GM21723 (cell line): ENCODE data around the gene PDE7B.

Source experiments
- ATAC-seq: cut with Tn5 transposase; IDR thresholded peaks from one replicate; pipeline ENCODE4 v1.9.1; 2021; ENCODE audit warnings: mild to moderate bottlenecking, moderate library complexity; ENCODE audit not compliant: unreplicated experiment

The PDE7B gene

GRCh38 chr6:135983093-135983492 lies 131.6 kb downstream of the PDE7B start:
- ATAC-seq = no peak

DNA sequence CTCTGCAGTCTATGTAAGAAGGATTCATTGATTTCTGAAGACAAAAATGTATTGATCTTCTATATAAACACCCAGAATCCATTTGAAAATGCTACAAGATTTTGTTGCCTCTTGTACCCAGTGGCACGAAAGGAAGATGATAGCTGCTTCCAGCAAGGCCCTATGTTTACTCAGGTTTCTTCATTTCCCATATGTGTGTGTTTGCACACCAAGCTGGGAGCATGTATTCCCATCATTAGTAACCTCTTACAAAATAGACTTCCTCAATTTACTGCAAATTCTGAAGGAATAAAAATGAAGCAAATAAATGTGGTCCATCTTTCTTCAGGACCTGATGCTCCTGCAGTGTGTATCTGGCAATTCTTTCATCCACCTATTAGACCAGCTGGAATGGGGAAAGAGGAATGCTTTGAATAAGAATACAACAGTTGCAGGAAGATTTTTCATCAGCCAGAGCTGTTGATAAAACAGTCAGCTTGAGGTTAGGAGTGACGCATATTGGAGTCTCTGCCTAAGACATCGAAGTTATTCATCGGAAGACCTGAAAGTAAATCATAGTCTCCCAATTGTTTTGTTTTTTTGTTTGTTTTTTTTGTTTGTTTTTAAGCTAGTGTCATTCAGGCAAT lies 132.3 kb downstream of the PDE7B start:
- no peak for ATAC-seq

DNA sequence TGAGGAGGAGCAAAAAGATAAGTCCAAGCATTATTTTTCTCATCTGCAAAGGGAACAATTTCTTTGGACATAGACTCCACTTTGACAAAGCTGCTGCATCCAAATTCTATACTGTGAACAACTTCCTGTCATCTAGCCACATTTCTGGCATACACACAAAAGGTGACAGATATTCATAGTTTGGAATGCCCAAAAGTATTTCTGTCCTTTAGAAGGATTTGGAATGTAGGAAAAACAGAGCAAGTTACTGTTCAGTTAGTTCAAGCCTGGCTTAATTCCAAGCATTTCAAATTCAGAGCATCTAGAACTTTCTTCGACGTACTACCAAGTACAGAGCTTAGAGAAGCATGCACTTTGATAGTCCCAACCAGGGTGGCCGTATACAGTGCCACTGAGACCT lies 134.0 kb downstream of the PDE7B start:
- ATAC-seq = no peak

GRCh38 chr6:135987226-135987625 lies 135.7 kb downstream of the PDE7B start:
- no peak for ATAC-seq

DNA sequence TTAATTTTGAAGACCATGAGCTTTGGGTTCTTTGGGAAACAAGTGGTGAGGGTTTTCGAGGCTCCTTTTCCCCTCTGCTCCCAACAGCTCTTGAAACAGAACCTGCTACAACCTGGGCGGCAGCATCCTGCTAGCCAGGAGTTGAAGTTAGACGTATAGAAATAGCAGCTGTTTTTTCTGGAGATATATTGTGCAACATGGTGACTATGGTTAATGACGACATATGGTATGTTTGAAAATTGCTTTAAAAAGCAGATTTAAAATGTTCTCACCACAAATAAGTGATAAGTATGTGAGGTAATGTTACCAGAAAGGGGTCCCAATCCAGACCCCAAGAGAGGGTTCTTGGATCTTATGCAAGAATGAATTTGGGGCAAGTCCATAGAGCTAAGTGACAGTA lies 138.9 kb downstream of the PDE7B start:
- no peak for ATAC-seq

DNA sequence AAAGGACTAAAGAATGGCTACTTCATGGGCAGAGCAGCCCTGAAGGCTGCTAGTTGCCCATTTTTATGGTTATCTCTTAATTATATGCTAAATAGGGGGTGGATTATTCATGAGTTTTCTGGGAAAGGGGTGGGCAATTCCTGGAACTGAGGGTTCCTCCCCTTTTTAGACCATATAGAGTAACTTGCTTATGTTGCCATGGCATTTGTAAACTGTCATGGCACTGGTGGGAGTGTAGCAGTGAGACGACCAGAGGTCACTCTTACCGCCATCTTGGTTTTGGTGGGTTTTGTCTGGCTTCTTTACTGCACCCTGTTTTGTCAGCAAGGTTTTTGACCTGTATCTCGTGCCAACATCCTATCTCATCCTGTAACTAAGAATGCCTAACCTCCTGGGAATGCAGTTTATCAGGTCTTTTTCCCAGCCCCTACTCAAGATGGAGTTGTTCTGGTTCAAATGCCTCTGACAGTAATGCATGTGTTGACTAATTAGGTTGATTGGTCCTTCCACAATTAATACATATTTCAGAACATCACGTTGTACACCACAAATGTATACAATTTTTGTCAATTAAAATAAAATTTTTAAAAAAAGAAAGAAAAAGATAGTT lies 139.5 kb downstream of the PDE7B start:
- ATAC-seq = no peak

DNA sequence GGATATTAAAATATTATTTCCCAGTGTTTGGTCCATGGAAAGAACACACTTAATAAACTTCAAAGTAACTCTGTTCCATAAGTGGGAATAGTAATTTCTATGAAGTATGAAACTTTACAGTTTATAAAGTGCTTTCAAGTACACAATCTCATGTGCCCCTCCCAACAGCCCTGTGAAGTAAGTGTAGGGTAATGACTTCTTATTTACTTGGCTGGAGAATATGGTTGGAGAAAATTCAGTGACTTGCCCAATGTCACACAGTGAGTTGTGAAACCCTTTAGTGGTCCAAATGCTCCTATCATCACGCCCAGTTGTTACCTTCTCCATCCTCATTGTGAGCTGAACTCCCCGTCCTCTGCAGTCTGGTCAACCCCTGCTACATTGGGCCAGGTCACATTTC lies 141.2 kb downstream of the PDE7B start:
- ATAC-seq = no peak

- no peak for ATAC-seq
These were observed 141.9 kb downstream of the PDE7B start for GRCh38 chr6:135993361-135993760.

DNA sequence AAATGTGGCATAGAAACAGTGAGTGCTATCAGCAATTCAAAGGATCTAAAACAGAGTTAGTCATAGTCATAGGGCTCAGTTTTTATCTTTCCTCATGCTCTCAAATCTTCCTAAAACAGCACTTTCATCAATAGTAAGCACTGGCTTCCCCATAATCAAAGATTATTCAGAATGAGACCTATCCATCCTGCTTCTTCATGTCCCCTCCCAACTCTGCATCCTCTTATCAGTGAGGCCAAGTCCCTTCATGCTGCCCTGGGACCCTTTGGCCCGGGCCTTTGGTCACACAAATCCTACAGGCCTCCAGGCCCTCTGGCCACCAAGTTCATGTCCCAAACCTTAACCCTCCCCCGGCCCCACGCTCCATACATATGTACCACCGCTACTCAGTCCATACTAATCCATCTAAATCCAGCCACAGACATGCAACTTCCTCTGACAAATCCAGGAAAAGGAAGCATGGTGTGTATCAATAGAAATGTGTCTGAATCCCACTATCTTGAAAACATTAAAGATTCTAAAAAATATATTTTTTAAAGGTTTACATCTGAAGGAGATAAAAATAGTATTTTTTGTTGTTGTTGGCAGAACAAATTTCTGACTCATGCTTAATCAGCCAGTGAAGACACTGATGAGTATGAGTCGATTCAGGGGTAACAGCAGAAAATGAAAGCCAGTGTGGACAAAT lies 143.5 kb downstream of the PDE7B start:
- ATAC-seq = no peak

DNA sequence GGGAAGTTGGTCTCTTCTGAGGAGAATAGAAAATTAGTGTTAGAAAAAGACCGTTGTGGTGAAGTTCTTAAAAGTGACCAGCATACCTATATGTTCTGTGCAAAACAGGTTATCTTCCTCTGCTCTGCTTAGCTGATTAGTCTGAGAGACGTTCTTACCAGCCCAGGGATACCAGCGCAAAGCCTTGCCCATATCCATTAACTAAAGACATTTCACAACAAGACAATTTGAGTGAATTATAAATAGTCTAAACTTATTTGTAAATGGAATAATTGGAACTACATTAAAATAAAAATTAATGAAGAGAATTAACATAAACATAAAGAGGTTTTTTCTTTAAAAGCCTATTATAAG lies 144.0 kb downstream of the PDE7B start:
- ATAC-seq = no peak

DNA sequence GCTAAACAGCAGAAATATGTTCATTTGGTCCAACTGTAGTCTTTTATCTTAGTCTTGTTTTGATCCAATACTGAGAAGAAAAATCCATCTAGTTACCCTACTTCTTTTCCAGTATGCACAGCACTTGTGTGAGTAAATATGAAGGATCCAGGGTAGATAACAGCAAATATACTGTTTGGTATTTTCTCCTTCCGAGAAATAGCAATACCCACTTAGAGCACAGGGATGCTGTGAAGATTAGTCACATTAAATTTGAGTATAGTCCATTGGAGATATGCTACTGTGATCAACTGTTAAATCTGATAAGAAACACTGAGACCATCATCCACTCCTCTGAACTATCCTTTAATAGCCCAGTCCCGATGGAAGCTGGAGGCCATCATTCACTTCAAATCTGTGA lies 145.2 kb downstream of the PDE7B start:
- ATAC-seq = no peak

DNA sequence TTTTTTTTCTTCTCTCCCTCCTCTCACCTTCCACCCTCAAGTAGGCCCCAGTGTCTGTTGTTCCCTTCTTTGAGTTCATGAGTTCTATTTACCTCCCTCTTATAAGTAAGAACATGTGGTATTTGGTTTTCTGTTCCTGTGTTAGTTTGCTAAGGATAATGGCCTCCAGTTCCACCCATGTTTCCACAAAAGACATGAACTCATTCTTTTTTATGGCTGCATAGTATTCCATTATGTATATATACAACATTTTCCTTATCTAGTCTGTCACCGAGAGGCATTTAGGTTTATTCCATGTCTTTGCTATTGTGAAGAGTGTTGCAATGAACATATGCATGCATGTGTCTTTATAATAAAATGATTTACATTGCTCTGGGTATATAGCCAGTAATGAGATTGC lies 147.9 kb downstream of the PDE7B start:
- ATAC-seq = no peak

- no peak for ATAC-seq
These were observed 155.8 kb downstream of the PDE7B start for GRCh38 chr6:136007345-136007744.

DNA sequence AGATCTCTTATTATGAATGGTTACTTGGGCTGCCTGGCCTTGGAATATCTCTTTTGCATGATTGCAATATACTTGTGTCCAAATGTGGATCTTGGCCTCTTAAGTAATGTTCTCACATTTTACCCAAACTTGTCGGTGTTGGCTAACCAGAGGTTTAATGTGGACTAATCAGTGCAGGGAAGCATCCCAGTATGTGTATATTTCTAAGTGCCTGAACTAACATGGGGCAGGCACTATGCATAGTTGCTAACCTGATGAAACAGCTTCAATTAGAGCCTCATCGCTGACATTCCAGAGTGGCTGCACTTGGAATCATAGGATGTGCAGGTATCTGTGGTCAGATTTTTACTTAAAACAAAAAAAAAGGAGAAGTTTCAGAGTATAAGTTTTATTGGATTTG lies 160.0 kb downstream of the PDE7B start:
- no peak for ATAC-seq

GRCh38 chr6:136012198-136012887 lies 160.8 kb downstream of the PDE7B start:
- no peak for ATAC-seq

- ATAC-seq = no peak
These were observed 161.4 kb downstream of the PDE7B start for GRCh38 chr6:136012943-136013342.

- ATAC-seq = no peak
These were observed 163.2 kb downstream of the PDE7B start for GRCh38 chr6:136014454-136015437.

- no peak for ATAC-seq
These were observed 164.0 kb downstream of the PDE7B start for GRCh38 chr6:136015531-136015930.

- ATAC-seq = no peak
These were observed 165.0 kb downstream of the PDE7B start for GRCh38 chr6:136016228-136017225.

DNA sequence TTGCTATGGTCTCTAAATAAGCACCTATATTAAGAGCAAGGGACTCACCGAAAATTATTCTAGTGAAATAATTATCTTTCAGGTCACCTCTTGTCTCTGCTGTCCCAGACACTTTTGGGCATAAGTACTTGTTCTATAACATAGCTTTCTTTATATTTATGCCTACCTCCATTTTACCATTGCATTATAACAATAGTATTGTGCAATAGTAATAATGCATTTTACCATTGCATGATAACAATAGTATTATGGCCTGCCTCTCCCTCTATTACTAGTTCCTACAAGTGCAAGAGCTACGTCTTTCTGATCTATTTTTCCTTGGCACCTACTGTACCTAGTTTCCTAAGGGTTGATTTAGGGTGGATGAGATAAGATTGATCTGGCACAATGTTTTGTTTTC lies 169.2 kb downstream of the PDE7B start:
- no peak for ATAC-seq
